ENCODE measurements around the gene C10orf105.
A peak's percentile ranks its signal among the peaks of the same experiment; 100 is the strongest.

C10orf105 gene

GRCh38 chr10:71671994-71672946, 47.3 kb downstream of the C10orf105 start:
- no peak for DNase-seq

GRCh38 chr10:71667387-71667752, 52.2 kb downstream of the C10orf105 start:
- peak; percentile 17 for DNase-seq

GRCh38 chr10:71666639-71667386, 52.8 kb downstream of the C10orf105 start:
- DNase-seq, result no peak

- DNase-seq, result no peak
Measured at GRCh38 chr10:71665456-71665855, 54.1 kb downstream of the C10orf105 start.

- DNase-seq, result no peak
Measured at GRCh38 chr10:71664585-71664984, 55.0 kb downstream of the C10orf105 start.

- no peak for DNase-seq
Measured at GRCh38 chr10:71663311-71663710, 56.3 kb downstream of the C10orf105 start.

GRCh38 chr10:71661779-71662336, 57.7 kb downstream of the C10orf105 start:
- DNase-seq, result no peak
